DND-41 (cell line): ENCODE results near the gene SYNM.

Source experiments
- ATAC-seq: fragments of 200-7000 bp; cut with Tn5 transposase; 3 replicates; pipeline ENCODE4 v1.9.1; 2021; ENCODE audit warnings: low read depth; ENCODE audit not compliant: insufficient read depth
- DNase-seq: peaks from one replicate; pipeline ENCODE4 v3.0.0-alpha.2; 2020
- H2AFZ ChIP-seq: 2 replicates; pipeline ENCODE4 v1.6.0; 2012; ENCODE audit warnings: low read depth, low read length
- H3K27ac ChIP-seq: 2 replicates; pipeline ENCODE4 v1.5.1; 2012; ENCODE audit warnings: low read length, inconsistent platforms
- H3K27me3 ChIP-seq: fragments of 200-600 bp; sonication (generic); 2 replicates; pipeline ENCODE4 v1.6.0; 2012; ENCODE audit warnings: low read length, mild to moderate bottlenecking, inconsistent platforms; ENCODE audit not compliant: insufficient read depth, poor library complexity
- H3K36me3 ChIP-seq: 2 replicates; pipeline ENCODE4 v1.5.1; 2012; ENCODE audit warnings: low read length, inconsistent platforms; ENCODE audit not compliant: insufficient read depth
- H3K4me1 ChIP-seq: 2 replicates; pipeline ENCODE4 v1.5.1; 2012; ENCODE audit warnings: mild to moderate bottlenecking, low read length; ENCODE audit not compliant: insufficient read depth
- H3K4me2 ChIP-seq: 2 replicates; pipeline ENCODE4 v1.6.0; 2012; ENCODE audit warnings: mild to moderate bottlenecking, moderate library complexity, low read length, inconsistent platforms; ENCODE audit not compliant: insufficient read depth
- H3K4me3 ChIP-seq, 2 experiments: fragments of 200-600 bp in 1 of 2; shearing (Covaris generic) in 1 of 2; 2 replicates each; pipeline ENCODE4 v1.5.1; 2012 to 2016; ENCODE audit warnings: inconsistent platforms in 2 of 2, low read length in 2 of 2, mild to moderate bottlenecking in 2 of 2, low read depth in 1 of 2, moderate library complexity in 1 of 2
- H3K79me2 ChIP-seq: 2 replicates; pipeline ENCODE4 v1.6.0; 2012; ENCODE audit warnings: low read length, inconsistent platforms; ENCODE audit not compliant: insufficient read depth
- H3K9ac ChIP-seq: 2 replicates; pipeline ENCODE4 v1.6.0; 2012; ENCODE audit warnings: low read depth, mild to moderate bottlenecking, inconsistent platforms, low read length, moderate library complexity
- H3K9me3 ChIP-seq: 2 replicates; pipeline ENCODE4 v1.5.1; 2012; ENCODE audit warnings: low read length, moderate library complexity, mild to moderate bottlenecking, inconsistent platforms; ENCODE audit not compliant: insufficient read depth, severe bottlenecking
- H4K20me1 ChIP-seq: 2 replicates; pipeline ENCODE4 v1.6.0; 2012; ENCODE audit warnings: low read length; ENCODE audit not compliant: insufficient read depth
- CTCF ChIP-seq: IDR thresholded peaks from 2 replicates; pipeline ENCODE4 v1.5.1; 2012; ENCODE audit warnings: borderline replicate concordance, low read length, moderate library complexity, mild to moderate bottlenecking; ENCODE audit not compliant: poor library complexity, severe bottlenecking; ENCODE audit errors: extremely low read depth
- EZH2 ChIP-seq: IDR thresholded peaks from 3 replicates; pipeline ENCODE4 v1.6.1; 2012; ENCODE audit warnings: borderline replicate concordance, low read depth, mild to moderate bottlenecking, moderate library complexity, low read length, inconsistent platforms; ENCODE audit not compliant: severe bottlenecking

SYNM gene

GRCh38 chr15:99095626-99096025 is 9.3 kb upstream of the SYNM start:
- Histone ChIP-seq H3K36me3 (no peaks in the 10 kb centered on the region), H3K4me3 (no peak overlapping the region), H3K27ac (no peak overlapping the region), H3K79me2 (no peaks in the 10 kb centered on the region), H3K27me3 (no peaks in the 10 kb centered on the region), H4K20me1 (no peaks in the 10 kb centered on the region), H3K9me3 (no peaks in the 10 kb centered on the region), H2AFZ (no peak overlapping the region), H3K4me2 (no peak overlapping the region), H3K9ac (no peak overlapping the region), H3K4me1 (peaks cover 7% of the 10 kb centered on the region; the same call in 1 of the 2 replicates)
- TF ChIP-seq EZH2 (no peak), CTCF (no peak)
- no peak for DNase-seq
- no peak for ATAC-seq

- ATAC-seq (no peak), DNase-seq (no peak)
- Histone ChIP-seq H3K27ac (no peak overlapping the region), H3K4me3 (no peak overlapping the region), H3K9me3 (no peaks in the 10 kb centered on the region), H3K9ac (no peak overlapping the region), H3K79me2 (no peaks in the 10 kb centered on the region), H3K4me2 (no peak overlapping the region), H3K27me3 (no peaks in the 10 kb centered on the region), H4K20me1 (no peaks in the 10 kb centered on the region), H3K36me3 (no peaks in the 10 kb centered on the region), H2AFZ (no peak overlapping the region), H3K4me1 (peaks cover 8% of the 10 kb centered on the region; the same call in 1 of the 2 replicates)
- no peak for TF ChIP-seq CTCF
- no peak for TF ChIP-seq EZH2
Observed at GRCh38 chr15:99096173-99096893, 8.5 kb upstream of the SYNM start.

GRCh38 chr15:99096894-99097426 is 7.9 kb upstream of the SYNM start:
- Histone ChIP-seq H3K27me3 (no peaks in the 10 kb centered on the region), H2AFZ (no peak overlapping the region), H3K79me2 (no peaks in the 10 kb centered on the region), H3K9me3 (no peaks in the 10 kb centered on the region), H3K4me1 (peaks cover 8% of the 10 kb centered on the region; the same call in 1 of the 2 replicates), H3K27ac (no peak overlapping the region), H3K36me3 (no peaks in the 10 kb centered on the region), H3K4me2 (no peak overlapping the region), H3K9ac (no peak overlapping the region), H3K4me3 (no peak overlapping the region), H4K20me1 (no peaks in the 10 kb centered on the region)
- TF ChIP-seq CTCF: no peak
- no peak for TF ChIP-seq EZH2
- DNase-seq: no peak
- ATAC-seq: no peak
